ENCODE results near the gene CNGA3.
A peak's percentile ranks its signal among the peaks of the same experiment; 100 is the strongest.
"Not testable (repeated sequence)": the region's sequence is repeated elsewhere in the genome, so short reads cannot be mapped to it uniquely, and the experiment has no call there.

Gene CNGA3

GRCh38 chr2:98396745-98397355 is 50.6 kb downstream of the CNGA3 start:
- DNase-seq (ENCODE audit: low read depth in 1 of 2, low spot score in 1 of 2), result no peak

- no peak for DNase-seq (ENCODE audit: low read depth in 1 of 2, low spot score in 1 of 2)
Observed at GRCh38 chr2:98399140-98399539, 52.9 kb downstream of the CNGA3 start.

GRCh38 chr2:98403878-98404277 is 57.6 kb downstream of the CNGA3 start:
- no peak for DNase-seq (ENCODE audit: low read depth in 1 of 2, low spot score in 1 of 2)

- DNase-seq (ENCODE audit: low read depth in 1 of 2, low spot score in 1 of 2), result no peak
Observed at GRCh38 chr2:98404556-98405250, 58.4 kb downstream of the CNGA3 start.

- no peak for DNase-seq (ENCODE audit: low read depth in 1 of 2, low spot score in 1 of 2)
Observed at GRCh38 chr2:98405301-98405700, 59.0 kb downstream of the CNGA3 start.

- DNase-seq (ENCODE audit: low read depth in 1 of 2, low spot score in 1 of 2), result no peak
Observed at GRCh38 chr2:98408155-98408554, 61.9 kb downstream of the CNGA3 start.

GRCh38 chr2:98412751-98413458 is 66.6 kb downstream of the CNGA3 start:
- DNase-seq (ENCODE audit: low read depth in 1 of 2, low spot score in 1 of 2), result peak; percentile 8 to 67

GRCh38 chr2:98414246-98414645 is 68.0 kb downstream of the CNGA3 start:
- DNase-seq (ENCODE audit: low read depth in 1 of 2, low spot score in 1 of 2), result not testable (repeated sequence)

- DNase-seq (ENCODE audit: low read depth in 1 of 2, low spot score in 1 of 2), result not testable (repeated sequence)
Observed at GRCh38 chr2:98415719-98416248, 69.5 kb downstream of the CNGA3 start.

- DNase-seq (ENCODE audit: low read depth in 1 of 2, low spot score in 1 of 2), result no peak
Observed at GRCh38 chr2:98416383-98417159, 70.3 kb downstream of the CNGA3 start.

GRCh38 chr2:98419544-98419943 is 73.3 kb downstream of the CNGA3 start:
- DNase-seq (ENCODE audit: low read depth in 1 of 2, low spot score in 1 of 2), result no peak

GRCh38 chr2:98419977-98420725 is 73.9 kb downstream of the CNGA3 start:
- DNase-seq (ENCODE audit: low read depth in 1 of 2, low spot score in 1 of 2), result no peak

- no peak for DNase-seq (ENCODE audit: low read depth in 1 of 2, low spot score in 1 of 2)
Observed at GRCh38 chr2:98422449-98422848, 76.2 kb downstream of the CNGA3 start.

GRCh38 chr2:98426771-98427170 is 80.5 kb downstream of the CNGA3 start:
- no peak for DNase-seq (ENCODE audit: low read depth in 1 of 2, low spot score in 1 of 2)

- DNase-seq (ENCODE audit: low read depth in 1 of 2, low spot score in 1 of 2), result no peak
Observed at GRCh38 chr2:98432145-98432544, 85.9 kb downstream of the CNGA3 start.

GRCh38 chr2:98433363-98433964 is 87.2 kb downstream of the CNGA3 start:
- DNase-seq (ENCODE audit: low read depth in 1 of 2, low spot score in 1 of 2), result no peak

GRCh38 chr2:98434492-98434891 is 88.2 kb downstream of the CNGA3 start:
- no peak for DNase-seq (ENCODE audit: low read depth in 1 of 2, low spot score in 1 of 2)

- DNase-seq (ENCODE audit: low read depth in 1 of 2, low spot score in 1 of 2), result not testable (repeated sequence)
Observed at GRCh38 chr2:98435670-98436069, 89.4 kb downstream of the CNGA3 start.

GRCh38 chr2:98436734-98437133 is 90.5 kb downstream of the CNGA3 start:
- DNase-seq (ENCODE audit: low read depth in 1 of 2, low spot score in 1 of 2), result no peak
